Measurements from ENCODE around the gene SRP19. TPM values are rescaled to one million over a fixed set of nuclear protein-coding genes. Genes with fewer than 3 reads are reported as not detected.

SRP19 gene
- total RNA-seq, 4 donors from 2014 or later, result 31.9 to 153 (median 55.0) TPM

DNA sequence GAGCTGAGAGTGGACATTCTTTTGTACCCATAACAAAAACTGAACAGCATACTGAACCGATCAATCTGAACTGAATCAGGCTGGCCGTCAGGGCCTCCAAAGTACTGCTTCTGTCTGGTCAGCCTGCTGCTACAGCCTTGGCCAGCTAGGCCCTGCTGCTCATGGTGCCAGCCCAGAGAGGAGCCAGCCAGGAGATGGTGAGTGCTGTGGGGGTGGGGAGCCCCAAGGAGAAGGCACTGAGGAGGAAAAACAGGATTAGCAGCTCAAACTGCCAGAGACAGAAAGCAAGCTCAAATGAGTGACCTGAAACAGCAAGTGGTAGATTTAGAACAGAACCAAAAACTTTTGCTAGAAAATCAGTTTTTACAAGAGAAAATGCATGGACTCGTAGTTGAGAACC, 23.9 kb downstream of the SRP19 start:
- TF ChIP-seq, protein P1, sequence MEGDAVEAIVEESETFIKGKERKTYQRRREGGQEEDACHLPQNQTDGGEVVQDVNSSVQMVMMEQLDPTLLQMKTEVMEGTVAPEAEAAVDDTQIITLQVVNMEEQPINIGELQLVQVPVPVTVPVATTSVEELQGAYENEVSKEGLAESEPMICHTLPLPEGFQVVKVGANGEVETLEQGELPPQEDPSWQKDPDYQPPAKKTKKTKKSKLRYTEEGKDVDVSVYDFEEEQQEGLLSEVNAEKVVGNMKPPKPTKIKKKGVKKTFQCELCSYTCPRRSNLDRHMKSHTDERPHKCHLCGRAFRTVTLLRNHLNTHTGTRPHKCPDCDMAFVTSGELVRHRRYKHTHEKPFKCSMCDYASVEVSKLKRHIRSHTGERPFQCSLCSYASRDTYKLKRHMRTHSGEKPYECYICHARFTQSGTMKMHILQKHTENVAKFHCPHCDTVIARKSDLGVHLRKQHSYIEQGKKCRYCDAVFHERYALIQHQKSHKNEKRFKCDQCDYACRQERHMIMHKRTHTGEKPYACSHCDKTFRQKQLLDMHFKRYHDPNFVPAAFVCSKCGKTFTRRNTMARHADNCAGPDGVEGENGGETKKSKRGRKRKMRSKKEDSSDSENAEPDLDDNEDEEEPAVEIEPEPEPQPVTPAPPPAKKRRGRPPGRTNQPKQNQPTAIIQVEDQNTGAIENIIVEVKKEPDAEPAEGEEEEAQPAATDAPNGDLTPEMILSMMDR (IDR thresholded peaks at IDR 0.05; ENCODE audit: low read depth), result no peak

DNA sequence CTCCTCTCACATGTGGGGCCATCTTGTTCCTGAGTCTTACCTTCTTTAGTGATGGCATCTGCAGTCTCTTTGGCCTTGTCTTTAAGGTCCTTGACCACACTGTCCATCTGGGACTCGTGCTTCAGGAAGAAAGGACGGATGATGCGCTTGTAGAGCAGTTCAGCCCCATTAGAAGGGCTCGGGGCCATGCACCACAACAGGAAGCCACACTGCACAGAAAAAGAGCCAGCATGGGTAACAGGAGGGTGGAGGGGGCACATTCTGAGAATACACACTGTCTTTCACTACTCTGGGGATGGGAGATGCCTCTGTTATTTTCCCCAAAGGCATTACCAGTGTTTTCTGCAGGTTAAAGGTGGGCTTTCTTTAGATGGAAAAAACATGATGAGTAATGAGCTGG, 25.9 kb downstream of the SRP19 start:
- TF ChIP-seq, protein P1 (IDR thresholded peaks at IDR 0.05; ENCODE audit: low read depth), result no peak

DNA sequence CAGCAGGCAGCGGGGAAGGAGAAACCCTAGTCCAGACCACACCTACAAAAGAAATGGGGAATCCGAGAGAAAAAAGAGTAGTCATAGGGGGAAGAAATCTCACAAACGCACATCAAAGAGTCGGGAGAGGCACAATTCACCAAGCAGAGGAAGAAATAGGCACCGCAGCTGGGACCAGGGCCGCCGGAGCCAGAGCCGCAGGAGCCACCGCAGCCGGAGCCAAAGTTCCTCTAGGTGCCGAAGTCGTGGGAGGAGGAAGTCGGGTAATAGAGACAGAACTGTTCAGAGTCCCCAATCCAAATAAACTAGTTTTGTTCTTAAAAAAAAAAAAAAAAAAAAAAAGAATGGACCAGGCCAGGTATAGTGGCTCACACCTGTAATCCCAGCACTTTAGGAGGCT, 31.7 kb downstream of the SRP19 start:
- TF ChIP-seq, protein P1 (IDR thresholded peaks at IDR 0.05; ENCODE audit: low read depth), result no peak

DNA sequence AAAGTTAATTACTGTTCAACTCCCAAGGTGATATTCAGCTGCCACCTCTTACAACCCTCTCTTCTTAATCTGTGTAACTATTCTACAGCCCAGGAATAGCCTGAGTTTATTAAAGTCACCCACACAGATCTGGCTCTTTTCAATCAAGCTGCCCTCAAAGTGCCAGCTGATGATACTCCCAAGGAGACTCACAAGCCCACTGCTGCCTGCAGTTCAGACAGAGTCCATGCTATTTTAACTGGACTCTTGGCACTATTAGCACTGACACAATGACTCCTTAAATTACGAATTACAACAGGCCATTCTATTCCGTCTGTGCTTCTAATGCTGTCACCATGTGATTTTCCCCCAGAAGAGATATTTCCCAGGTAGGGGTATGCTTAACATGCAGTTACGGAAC, 34.6 kb downstream of the SRP19 start:
- TF ChIP-seq, protein P1 (IDR thresholded peaks at IDR 0.05; ENCODE audit: low read depth), result no peak

DNA sequence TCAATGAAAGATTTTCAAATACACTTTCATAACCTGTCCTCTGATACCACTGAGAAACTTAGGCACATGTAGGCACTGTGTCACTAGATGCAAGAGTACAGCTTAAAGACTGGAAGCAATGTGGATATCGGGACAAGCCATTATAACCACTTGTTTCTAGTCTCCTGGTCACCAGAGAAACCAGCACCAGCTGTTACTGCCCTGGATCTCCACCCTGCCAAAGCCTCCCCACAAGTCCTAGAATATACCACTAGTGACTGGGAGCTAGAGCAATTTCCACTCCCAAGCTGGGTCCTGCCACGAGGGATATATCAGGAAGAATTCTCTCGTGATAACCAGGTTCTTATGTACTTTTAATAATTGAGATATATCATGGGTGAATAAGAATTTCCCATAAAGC, 41.5 kb downstream of the SRP19 start:
- TF ChIP-seq, protein P1 (IDR thresholded peaks at IDR 0.05; ENCODE audit: low read depth), result no peak

DNA sequence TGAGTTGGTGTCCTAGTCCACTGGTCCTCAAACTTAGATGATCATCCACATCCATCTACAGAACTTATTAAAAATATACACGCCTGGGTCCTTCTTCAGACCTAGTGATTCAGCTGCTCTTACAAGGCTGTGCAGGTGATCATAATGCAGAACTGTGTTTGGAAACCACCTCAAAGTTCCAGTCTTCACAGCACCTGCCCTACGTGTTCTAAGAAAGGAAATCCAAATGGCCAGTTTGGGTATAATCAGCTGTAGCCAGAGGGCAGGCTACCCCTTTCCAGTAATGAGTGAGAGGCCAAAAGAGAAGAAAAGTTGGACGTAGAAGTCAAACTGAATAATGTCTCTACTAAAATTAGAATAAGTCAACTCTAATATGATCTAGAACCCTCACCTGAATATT, 45.5 kb downstream of the SRP19 start:
- TF ChIP-seq, protein P1 (IDR thresholded peaks at IDR 0.05; ENCODE audit: low read depth), result no peak

DNA sequence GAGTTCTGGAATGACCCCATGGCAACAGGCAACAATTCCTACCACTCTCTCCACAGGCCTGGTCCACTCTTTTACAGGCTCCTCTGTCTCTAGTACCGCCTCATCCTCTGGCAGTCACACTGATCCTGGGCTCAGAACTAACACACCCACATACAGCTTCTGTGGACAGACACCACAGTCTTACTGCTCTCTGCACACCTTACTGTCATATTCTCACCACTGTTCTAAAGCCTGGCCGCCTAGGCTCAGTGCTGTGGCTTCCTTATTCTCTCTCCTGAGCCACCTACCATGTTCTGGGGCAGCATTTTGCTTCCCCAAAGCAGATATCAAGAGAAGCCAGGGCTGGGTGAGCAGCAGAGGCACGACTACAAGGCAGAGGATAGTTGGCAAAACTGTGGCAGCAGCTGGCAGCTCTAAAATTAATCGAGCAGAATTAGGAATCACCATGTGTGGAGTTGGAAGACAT, 46.1 kb downstream of the SRP19 start:
- TF ChIP-seq, protein P1 (IDR thresholded peaks at IDR 0.05; ENCODE audit: low read depth), result no peak
